OCI-LY3 (cell line): ENCODE measurements around the gene HAP1.

Experiments used
- H2AFZ ChIP-seq: fragments of 200-600, 300-600 bp; shearing (Covaris generic); 2 replicates; pipeline ENCODE4 v1.6.0; 2014; ENCODE audit warnings: antibody characterized with exemption, low read depth, low read length
- H3K27ac ChIP-seq: fragments of 200-600, 300-600 bp; sonication (generic); 2 replicates; pipeline ENCODE4 v1.5.1; 2014; ENCODE audit warnings: mild to moderate bottlenecking, low read length, moderate library complexity, mixed read lengths
- H3K27me3 ChIP-seq: fragments of 200-600, 300-600 bp; sonication (generic); 2 replicates; pipeline ENCODE4 v1.6.1; 2014; ENCODE audit warnings: low read depth, low read length, mixed read lengths
- H3K36me3 ChIP-seq: fragments of 200-600, 300-600 bp; sonication (generic); replicated peaks from 2 replicates; pipeline ENCODE3; 2014; ENCODE audit warnings: low read depth, low read length, mixed read lengths
- H3K4me1 ChIP-seq: fragments of 300-600, 200-600 bp; sonication (generic); 2 replicates; pipeline ENCODE4 v1.6.1; 2014; ENCODE audit warnings: low read length, mixed read lengths
- H3K4me2 ChIP-seq: fragments of 200-600, 300-600 bp; sonication (generic); 2 replicates; pipeline ENCODE4 v1.6.1; 2014; ENCODE audit warnings: low read length, mixed read lengths
- H3K4me3 ChIP-seq: fragments of 300-600, 200-600 bp; sonication (generic); 2 replicates; pipeline ENCODE4 v1.5.1; 2014; ENCODE audit warnings: antibody characterized with exemption, mild to moderate bottlenecking, low read length, moderate library complexity
- H3K79me2 ChIP-seq: fragments of 300-600, 200-600 bp; shearing (Covaris generic); 2 replicates; pipeline ENCODE4 v1.6.1; 2014; ENCODE audit warnings: mild to moderate bottlenecking, low read length, mixed read lengths
- H3K9ac ChIP-seq: fragments of 300-600, 200-600 bp; shearing (Covaris generic); 2 replicates; pipeline ENCODE4 v1.6.0; 2014; ENCODE audit warnings: mild to moderate bottlenecking, low read length, moderate library complexity
- H3K9me3 ChIP-seq: fragments of 200-600, 300-600 bp; shearing (Covaris generic); 2 replicates; pipeline ENCODE4 v1.6.1; 2014; ENCODE audit warnings: low read length, mixed read lengths; ENCODE audit not compliant: insufficient read depth
- H4K20me1 ChIP-seq: fragments of 200-600, 300-600 bp; sonication (generic); 2 replicates; pipeline ENCODE4 v1.6.1; 2016; ENCODE audit warnings: low read length, mixed read lengths; ENCODE audit not compliant: insufficient read depth
- EZH2phosphoT487 ChIP-seq: fragments of 200-600 bp; shearing (Covaris generic); IDR thresholded peaks from 2 replicates; pipeline ENCODE4 v1.6.1; 2018; ENCODE audit warnings: antibody characterized with exemption, mixed run types, low read depth
- TF ChIP-seq, protein P1 (sequence below): fragments of 200-600, 300-600 bp; sonication (generic); IDR thresholded peaks from 2 replicates; pipeline ENCODE4 v1.5.1; 2014; ENCODE audit warnings: antibody characterized with exemption, low read length, low read depth

The HAP1 gene

DNA sequence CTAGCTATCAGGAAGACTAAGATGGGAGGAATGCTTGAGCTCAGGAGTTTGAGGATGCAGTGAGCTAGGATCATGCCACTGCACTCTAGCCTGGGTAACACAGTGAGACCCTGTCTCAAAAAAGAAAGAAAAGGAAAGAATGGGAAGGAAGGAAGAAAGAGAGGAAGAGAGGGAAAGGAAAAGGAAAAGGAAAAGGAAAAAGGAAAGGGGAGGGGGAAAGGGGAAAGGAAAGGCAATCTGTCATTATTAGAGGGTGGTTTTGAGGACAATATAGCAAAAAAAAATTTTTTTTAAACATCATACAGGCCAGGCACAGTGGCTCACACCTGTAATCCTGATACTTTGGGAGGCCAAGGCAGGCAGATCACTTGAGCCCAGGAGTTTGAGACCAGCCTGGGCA is 31.7 kb upstream of the HAP1 start:
- TF ChIP-seq EZH2phosphoT487 = no peak
- TF ChIP-seq, protein P1, sequence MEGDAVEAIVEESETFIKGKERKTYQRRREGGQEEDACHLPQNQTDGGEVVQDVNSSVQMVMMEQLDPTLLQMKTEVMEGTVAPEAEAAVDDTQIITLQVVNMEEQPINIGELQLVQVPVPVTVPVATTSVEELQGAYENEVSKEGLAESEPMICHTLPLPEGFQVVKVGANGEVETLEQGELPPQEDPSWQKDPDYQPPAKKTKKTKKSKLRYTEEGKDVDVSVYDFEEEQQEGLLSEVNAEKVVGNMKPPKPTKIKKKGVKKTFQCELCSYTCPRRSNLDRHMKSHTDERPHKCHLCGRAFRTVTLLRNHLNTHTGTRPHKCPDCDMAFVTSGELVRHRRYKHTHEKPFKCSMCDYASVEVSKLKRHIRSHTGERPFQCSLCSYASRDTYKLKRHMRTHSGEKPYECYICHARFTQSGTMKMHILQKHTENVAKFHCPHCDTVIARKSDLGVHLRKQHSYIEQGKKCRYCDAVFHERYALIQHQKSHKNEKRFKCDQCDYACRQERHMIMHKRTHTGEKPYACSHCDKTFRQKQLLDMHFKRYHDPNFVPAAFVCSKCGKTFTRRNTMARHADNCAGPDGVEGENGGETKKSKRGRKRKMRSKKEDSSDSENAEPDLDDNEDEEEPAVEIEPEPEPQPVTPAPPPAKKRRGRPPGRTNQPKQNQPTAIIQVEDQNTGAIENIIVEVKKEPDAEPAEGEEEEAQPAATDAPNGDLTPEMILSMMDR = no peak
- H3K4me1 ChIP-seq = peaks cover 2% of the 10 kb centered on the region
- no peak overlapping the region for H2AFZ ChIP-seq
- H3K79me2 ChIP-seq = no peaks in the 10 kb centered on the region
- no peaks in the 10 kb centered on the region for H3K9me3 ChIP-seq
- H3K4me3 ChIP-seq = no peak overlapping the region
- H3K4me2 ChIP-seq = no peak overlapping the region
- no peaks in the 10 kb centered on the region for H4K20me1 ChIP-seq
- no peaks in the 10 kb centered on the region for H3K27me3 ChIP-seq
- no peaks in the 10 kb centered on the region for H3K36me3 ChIP-seq
- H3K9ac ChIP-seq = no peak overlapping the region
- H3K27ac ChIP-seq = no peak overlapping the region

DNA sequence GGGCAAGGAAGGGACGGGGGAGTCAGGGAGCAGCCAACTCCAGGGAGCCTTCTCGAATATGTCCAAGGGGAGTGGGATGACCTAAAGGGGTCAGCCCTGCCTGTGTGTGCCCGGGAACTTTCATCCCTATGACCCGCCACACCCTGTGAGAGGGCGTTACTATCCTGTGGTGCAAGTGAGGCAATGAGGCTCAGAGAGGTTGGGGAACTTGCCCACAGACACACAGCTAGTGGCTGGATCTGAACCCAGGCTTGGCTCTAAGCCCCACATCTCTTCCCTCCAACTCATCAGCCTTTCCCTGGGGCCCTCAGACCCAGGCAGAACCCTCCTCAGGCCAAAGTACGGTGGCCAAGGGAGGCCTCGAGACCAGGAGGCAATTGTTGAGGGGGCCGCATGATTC is 28.9 kb upstream of the HAP1 start:
- Histone ChIP-seq H4K20me1 (no peaks in the 10 kb centered on the region), H3K4me1 (peaks cover 7% of the 10 kb centered on the region), H3K9me3 (no peaks in the 10 kb centered on the region), H3K79me2 (no peaks in the 10 kb centered on the region), H3K36me3 (no peaks in the 10 kb centered on the region), H3K4me3 (no peak overlapping the region), H3K27ac (no peak overlapping the region), H3K27me3 (no peaks in the 10 kb centered on the region), H3K9ac (no peak overlapping the region), H3K4me2 (no peak overlapping the region), H2AFZ (no peak overlapping the region)
- TF ChIP-seq, protein P1 = no peak
- TF ChIP-seq EZH2phosphoT487 = no peak

DNA sequence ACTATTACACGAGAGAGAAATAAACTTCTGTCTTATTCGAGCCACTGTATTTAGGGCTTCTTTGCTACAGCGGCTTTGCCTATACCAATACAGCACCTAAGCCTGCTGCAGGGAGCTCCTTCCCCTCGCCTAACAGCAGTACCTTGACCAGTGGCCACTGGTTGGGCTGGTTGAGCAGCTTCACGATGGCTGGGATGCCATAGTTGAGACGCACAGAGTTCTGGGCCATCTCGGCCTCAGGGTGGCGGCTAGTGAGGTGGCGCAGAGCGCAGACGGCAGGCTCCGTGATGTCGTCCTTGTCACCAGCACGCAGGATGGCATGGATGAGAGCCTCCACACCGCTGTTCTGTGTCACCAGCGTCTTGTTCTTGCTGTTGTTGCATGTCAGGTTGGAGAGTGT is 28.4 kb upstream of the HAP1 start:
- Histone ChIP-seq H3K27me3 (no peaks in the 10 kb centered on the region), H3K4me2 (no peak overlapping the region), H3K79me2 (no peaks in the 10 kb centered on the region), H3K36me3 (no peaks in the 10 kb centered on the region), H4K20me1 (no peaks in the 10 kb centered on the region), H3K9me3 (no peaks in the 10 kb centered on the region), H2AFZ (no peak overlapping the region), H3K27ac (no peak overlapping the region), H3K9ac (no peak overlapping the region), H3K4me1 (peaks cover 7% of the 10 kb centered on the region), H3K4me3 (no peak overlapping the region)
- no peak for TF ChIP-seq EZH2phosphoT487
- TF ChIP-seq, protein P1 = no peak

DNA sequence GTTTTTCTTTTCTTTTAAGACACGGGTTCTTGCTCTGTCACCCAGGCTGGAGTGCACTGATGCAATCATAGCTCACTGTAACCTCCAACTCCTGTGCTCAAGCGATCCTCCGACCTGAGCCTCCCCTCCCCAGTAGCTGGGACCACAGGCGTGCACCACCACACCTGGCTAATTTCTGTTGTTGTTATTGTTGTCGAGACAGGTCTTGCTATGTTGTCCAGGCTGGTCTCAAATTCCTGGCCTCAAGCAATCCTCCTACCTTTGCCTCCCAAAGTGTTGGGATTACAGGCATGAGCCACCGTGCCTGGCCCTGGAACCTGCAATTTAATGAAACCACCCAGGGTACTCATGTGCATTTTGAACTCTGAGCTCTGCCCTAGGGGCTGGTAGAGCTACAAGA is 27.9 kb upstream of the HAP1 start:
- no peaks in the 10 kb centered on the region for H3K9me3 ChIP-seq
- no peaks in the 10 kb centered on the region for H3K36me3 ChIP-seq
- H3K4me3 ChIP-seq = no peak overlapping the region
- no peak overlapping the region for H3K4me2 ChIP-seq
- H3K9ac ChIP-seq = no peak overlapping the region
- H3K79me2 ChIP-seq = no peaks in the 10 kb centered on the region
- H4K20me1 ChIP-seq = no peaks in the 10 kb centered on the region
- no peaks in the 10 kb centered on the region for H3K27me3 ChIP-seq
- no peak overlapping the region for H2AFZ ChIP-seq
- no peak overlapping the region for H3K27ac ChIP-seq
- peaks cover 7% of the 10 kb centered on the region for H3K4me1 ChIP-seq
- TF ChIP-seq EZH2phosphoT487 = no peak
- TF ChIP-seq, protein P1 = no peak
